ENCODE data around the gene PMAIP1.
"Not testable (repeated sequence)": the region's sequence is repeated elsewhere in the genome, so short reads cannot be mapped to it uniquely, and the experiment has no call there.

PMAIP1 gene

GRCh38 chr18:59885579-59886163, 14.1 kb upstream of the PMAIP1 start:
- DNase-seq = peak in 2 of 5 donors; percentile 18 to 81

DNA sequence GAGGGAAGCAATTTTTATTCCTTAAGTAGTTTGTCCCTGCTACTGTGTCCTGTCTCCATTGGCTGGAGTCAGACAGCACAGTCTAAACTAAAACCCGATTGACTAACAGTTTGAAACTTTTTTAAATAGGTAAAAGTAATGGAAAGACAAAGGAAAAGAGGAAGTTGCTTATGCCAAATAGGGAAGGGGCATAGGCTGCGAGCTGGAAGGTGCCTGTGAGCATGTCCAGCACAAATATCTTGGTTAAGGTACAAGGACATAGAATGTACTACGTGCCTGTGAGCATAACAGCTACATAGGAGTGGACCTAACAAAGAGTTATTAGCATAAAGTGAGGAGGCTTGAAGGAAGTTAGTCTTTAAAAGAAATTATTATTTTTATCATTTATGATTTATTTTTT, 13.4 kb upstream of the PMAIP1 start:
- DNase-seq = not testable (repeated sequence)

DNA sequence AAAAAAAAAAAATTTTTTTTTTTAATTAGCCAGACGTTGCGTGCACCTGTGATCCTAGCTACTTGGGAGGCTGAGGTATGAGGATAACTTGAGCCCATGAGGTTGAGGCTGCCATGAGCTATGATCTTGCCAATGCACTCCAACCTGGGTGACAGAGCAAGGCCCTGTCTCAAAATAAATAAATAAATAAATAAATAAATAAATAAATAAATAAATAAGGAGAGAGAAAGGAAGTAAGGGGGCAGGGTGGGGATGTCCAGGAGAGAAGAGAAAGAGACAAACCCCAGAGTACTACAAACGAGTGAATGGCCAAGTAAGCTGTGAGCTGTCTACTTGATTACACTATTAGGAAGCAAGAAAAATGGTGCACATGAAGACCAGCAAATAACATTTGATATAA, 7.7 kb upstream of the PMAIP1 start:
- DNase-seq = no peak

DNA sequence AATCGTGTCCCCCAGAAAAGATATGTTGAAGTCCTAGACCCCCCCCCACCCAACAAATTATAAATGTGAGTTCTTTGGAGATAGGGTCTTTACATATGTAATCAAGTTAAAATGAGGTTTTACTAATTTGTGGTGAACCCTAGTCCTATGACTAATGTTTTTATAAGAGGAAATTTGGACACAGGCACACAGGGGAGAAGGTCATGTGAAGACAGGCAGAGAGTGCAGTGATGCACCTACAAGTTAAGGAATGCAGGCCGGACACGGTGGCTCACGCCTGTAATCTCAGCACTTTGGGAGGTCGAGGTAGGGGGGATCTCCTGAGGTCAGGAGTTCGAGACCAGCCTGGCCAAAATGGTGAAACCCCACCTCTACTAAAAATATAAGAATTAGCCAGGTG, 5.8 kb upstream of the PMAIP1 start:
- DNase-seq = no peak

DNA sequence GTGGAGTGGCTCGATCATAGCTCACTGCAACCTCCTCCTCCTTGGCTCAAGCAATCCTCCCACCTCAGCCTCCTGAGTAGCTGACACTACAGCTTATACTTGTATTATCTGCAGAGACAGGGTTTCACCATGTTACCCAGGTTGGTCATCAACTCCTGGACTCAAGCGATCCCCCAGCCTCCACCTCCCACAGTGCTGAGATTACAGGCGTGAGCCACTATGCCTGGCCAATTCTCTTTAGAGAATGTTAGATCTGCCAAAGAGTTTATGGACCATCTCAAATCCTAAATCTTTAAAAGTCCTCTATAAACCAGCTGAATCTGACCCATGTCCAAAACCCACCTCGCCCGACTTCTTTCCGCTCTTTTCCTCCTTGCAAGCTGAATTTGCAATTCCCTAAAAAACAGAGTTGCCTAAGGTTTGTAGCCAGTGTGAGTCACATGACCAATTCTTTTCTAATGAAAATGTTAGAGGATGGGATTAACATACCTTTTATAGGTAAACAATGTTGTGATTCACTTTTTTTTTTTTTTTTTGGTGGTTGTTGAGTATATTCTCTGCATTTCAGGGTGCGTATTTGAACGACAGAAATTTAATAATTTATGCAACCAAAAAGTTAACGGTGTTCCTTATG, 2.4 kb upstream of the PMAIP1 start:
- DNase-seq = no peak

DNA sequence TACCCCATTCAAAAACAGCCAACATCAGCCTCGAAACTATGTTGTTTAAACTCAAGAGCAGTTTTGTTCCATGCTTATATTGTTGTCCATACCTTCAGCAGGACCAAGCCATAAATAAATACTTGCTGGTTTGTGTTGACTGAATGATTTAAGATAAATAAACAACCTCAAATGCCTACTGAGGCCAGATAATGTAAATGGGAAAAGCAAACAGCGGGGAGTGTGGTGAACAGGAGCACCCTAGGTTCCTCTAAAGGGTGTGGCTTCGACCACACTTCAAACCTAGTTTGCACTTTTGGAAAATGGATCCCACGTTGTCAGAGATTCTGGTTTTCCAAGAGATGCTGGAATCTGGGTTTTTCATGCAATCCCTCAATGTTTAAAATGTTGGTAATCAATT, 1.7 kb upstream of the PMAIP1 start:
- DNase-seq = no peak

GRCh38 chr18:59898609-59899297, 1.0 kb upstream of the PMAIP1 start:
- DNase-seq = peak in 1 of 5 donors; percentile 46

DNA sequence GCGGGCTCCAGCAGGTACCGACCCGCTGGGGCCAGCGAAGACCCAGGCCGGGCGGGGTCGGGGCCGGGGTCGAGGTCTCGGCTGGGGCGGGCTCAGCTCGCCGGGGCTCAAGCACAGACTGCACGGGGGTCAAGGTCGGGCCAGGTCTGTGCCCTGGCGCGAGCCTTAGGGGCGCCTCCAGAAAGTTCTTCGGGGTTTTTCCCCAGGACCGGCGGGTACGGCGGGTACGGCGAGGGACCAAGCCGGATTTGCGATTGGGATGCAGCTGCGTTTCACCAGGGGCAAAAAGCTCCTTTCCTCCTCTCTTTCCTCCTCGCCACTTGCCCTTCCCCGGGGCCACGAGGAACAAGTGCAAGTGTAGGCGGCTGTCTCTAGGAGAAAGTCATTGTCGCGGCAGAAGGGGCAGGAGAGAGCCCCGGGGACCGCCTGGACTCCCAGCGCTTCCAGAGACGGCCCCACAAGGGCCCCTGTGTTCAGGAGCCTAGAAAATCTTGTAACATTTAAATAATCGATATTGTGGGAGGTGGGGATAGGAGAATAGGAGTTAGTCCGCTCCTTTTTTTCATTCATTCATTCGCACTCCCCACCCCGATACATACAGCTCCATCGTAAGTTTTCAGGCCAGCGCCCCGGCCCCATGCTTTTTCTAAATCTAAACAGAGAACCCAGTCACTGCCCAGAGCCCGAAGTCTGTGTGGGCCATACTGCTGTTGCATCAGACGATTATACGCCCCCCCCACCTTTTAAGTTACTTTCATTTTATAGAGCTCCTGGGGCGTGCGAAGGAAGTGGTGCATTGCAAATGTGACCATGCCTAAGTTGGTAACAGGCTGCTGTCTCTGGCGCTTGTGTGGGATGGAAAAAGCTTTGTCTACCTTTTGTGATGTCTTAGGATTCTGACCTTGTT, 679 bp downstream of the PMAIP1 start:
- peak; percentile 30 to 89 (median 49) for DNase-seq

DNA sequence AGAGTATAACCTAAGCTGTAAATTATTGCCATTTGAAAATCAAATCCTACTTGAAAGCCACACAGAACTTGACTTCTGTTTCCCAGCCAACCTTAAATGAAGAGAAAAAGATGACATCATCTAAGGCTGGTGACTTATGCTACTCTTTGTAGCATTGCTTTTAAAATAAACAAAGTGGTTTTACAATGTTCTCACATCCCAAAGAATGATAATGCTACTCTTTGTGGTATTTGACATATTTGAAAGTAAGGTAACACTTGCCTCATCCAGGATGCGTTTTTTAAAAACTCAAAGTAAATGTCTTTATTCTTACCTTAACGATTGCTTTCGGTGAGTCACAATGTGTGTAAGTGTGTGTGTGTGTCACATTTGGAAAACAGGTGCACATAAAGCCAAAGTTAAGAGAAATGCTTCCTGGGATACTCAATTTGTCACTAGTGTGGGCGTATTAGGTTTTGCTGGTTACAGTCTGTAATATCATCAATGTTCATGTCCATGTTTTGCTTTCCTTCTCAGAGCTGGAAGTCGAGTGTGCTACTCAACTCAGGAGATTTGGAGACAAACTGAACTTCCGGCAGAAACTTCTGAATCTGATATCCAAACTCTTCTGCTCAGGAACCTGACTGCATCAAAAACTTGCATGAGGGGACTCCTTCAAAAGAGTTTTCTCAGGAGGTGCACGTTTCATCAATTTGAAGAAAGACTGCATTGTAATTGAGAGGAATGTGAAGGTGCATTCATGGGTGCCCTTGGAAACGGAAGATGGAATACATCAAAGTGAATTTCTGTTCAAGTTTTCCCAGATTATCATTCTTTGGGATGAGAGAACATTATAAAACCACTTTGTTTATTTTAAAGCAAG, 2.6 kb downstream of the PMAIP1 start:
- DNase-seq = peak in 1 of 5 donors; percentile 62

GRCh38 chr18:59902993-59903610, 3.3 kb downstream of the PMAIP1 start:
- no peak for DNase-seq

GRCh38 chr18:59904011-59904601, 4.3 kb downstream of the PMAIP1 start:
- no peak for DNase-seq

DNA sequence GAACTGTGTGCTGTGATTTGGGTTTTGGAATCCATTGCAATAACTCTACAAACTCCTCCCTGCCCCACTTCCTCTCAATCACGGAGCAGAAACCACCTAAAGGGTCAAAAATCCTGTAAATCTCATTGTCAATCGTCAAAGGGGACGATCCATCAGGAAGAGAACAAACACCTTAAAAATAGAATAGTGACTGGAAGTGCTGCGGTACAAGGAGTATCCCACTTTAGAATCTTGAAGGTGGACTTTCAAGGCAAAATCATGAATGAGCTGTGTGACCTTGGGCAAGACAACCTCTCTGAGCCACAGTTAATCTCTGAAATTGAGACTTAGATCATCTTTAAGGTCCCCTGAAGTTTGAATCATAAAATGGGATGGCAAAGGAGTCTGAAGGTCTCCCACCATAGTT, 5.9 kb downstream of the PMAIP1 start:
- DNase-seq = no peak

DNA sequence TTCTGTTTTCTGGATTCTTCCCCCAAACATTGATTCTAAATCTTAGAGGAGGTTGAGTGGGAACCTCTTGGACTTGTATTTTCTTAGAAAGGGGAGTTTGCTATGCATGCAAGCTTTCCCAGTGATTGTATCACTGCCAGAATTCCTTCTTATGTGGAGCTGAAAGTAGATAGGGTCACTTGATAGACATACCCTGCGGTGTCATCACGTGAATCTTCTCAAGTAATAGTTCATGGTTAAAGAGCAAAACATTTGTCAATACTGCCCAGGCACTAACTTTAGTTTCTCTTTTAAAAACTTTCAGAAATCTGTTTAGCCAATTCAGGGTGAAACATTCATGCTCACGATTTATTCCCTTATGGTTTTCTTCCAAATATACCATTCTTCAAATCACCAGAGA, 6.4 kb downstream of the PMAIP1 start:
- DNase-seq = no peak

- peak in 1 of 5 donors; percentile 56 for DNase-seq
These were observed 7.4 kb downstream of the PMAIP1 start for GRCh38 chr18:59907172-59907571.

- no peak for DNase-seq
These were observed 7.9 kb downstream of the PMAIP1 start for GRCh38 chr18:59907660-59908059.

- no peak for DNase-seq
These were observed 9.0 kb downstream of the PMAIP1 start for GRCh38 chr18:59908799-59909198.

DNA sequence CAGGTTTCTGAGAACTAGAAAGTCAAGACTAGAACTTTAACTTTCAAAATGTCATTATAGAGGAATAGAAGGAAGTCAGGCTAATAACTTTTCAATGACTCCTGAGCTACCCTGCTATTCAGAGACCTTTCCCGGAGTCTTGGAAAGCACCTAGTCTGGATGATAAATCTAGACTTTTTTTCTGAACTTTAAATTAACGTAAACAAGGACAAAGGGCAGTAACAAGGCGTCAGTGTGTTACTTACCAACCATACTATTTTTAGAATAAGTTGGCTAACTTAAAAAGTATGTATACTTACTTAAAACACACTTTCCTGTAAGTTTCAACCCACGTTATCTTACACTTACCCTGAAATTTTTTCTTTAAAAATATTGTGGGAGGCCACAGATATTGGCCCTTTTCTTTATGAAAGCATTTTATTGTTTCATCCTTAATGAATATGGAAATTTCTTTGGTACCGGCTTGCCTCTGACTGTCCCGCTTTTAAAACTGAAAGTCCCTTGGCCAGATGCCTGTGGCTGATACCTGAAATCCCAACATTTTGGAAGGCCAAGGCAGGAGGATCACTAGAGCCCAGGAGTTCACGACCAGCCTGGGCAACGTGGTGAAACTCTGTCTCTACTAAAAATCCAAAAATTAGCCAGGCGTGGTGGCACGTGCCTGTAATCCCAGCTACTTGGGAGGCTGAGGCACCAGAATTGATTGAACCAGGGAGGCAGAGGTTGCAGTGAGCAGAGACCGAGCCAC, 9.7 kb downstream of the PMAIP1 start:
- no peak for DNase-seq

GRCh38 chr18:59910967-59911366, 11.2 kb downstream of the PMAIP1 start:
- DNase-seq = no peak

DNA sequence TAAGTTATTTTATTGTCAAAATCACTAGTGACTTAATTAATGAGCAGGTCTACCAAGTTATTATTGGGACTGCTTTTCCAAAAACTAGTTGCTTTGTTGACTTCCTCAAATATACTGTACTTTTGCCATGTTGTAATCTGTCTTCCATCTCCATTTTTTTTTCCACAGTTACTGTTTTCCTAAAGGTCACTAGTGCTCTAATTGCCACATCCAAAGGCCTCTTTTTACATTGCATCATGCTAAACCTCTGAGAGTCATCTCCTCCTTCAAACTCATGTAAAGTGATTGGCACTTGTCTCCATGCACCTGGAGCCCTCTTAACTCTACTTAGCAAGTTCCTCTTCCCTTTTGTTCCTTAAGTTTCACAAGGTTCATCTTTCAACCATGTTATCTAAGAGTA, 11.8 kb downstream of the PMAIP1 start:
- no peak for DNase-seq

- no peak for DNase-seq
These were observed 12.3 kb downstream of the PMAIP1 start for GRCh38 chr18:59912007-59912550.

Data from T-helper 1 cell (primary cell).